Fibroblast of lung (primary cell): Measurements from ENCODE around the gene GDAP2. TPM values are rescaled to one million over a fixed set of nuclear protein-coding genes. Genes with fewer than 3 reads are reported as not detected.

Experiments
- DNase-seq, 2 donors: peaks; one replicate each; pipeline versions ENCODE4 v3.0.0 to v3.0.0-alpha.2; 2010; ENCODE audit warnings: low read depth in 2 of 2
- H2AFZ ChIP-seq: 2 replicates; pipeline ENCODE4 v1.5.1; 2012; ENCODE audit warnings: low read length, control low read depth, inconsistent platforms
- H3K27ac ChIP-seq: 2 replicates; pipeline ENCODE4 v1.5.1; 2011; ENCODE audit warnings: low read length, control low read depth; ENCODE audit not compliant: insufficient read depth
- H3K27me3 ChIP-seq: 2 replicates; pipeline ENCODE4 v1.5.1; 2011; ENCODE audit warnings: mild to moderate bottlenecking, low read length; ENCODE audit not compliant: control insufficient read depth, insufficient read depth
- H3K36me3 ChIP-seq: 2 replicates; pipeline ENCODE4 v1.5.1; 2011; ENCODE audit warnings: low read length; ENCODE audit not compliant: control insufficient read depth, insufficient read depth
- H3K4me1 ChIP-seq: 2 replicates; pipeline ENCODE4 v1.5.1; 2011; ENCODE audit warnings: low read length; ENCODE audit not compliant: control insufficient read depth, insufficient read depth; ENCODE audit errors: extremely low read depth
- H3K4me2 ChIP-seq: 2 replicates; pipeline ENCODE4 v1.5.1; 2011; ENCODE audit warnings: low read length, control low read depth; ENCODE audit not compliant: insufficient read depth; ENCODE audit errors: extremely low read depth
- H3K4me3 ChIP-seq, 4 experiments: fragments of 200-600 bp in 1 of 4; sonication (generic) in 1 of 4; replicated peaks in 1 of 4; 2 replicates each; pipeline ENCODE4 v1.5.1; 2011 to 2016; ENCODE audit warnings: low read length in 4 of 4, low read depth in 3 of 4, mild to moderate bottlenecking in 3 of 4, control low read depth in 2 of 4, inconsistent platforms in 1 of 4, mixed read lengths in 1 of 4; ENCODE audit not compliant: insufficient read depth in 1 of 4; ENCODE audit errors: control extremely low read depth in 1 of 4
- H3K79me2 ChIP-seq: 2 replicates; pipeline ENCODE4 v1.5.1; 2012; ENCODE audit warnings: mild to moderate bottlenecking, low read length, inconsistent platforms; ENCODE audit not compliant: control insufficient read depth, insufficient read depth
- H3K9ac ChIP-seq: 2 replicates; pipeline ENCODE4 v1.5.1; 2011; ENCODE audit warnings: mild to moderate bottlenecking, low read length, control low read depth; ENCODE audit not compliant: insufficient read depth
- H3K9me3 ChIP-seq: 2 replicates; pipeline ENCODE4 v1.5.1; 2012; ENCODE audit warnings: low read depth, low read length; ENCODE audit not compliant: control insufficient read depth, insufficient read depth
- H4K20me1 ChIP-seq: 2 replicates; pipeline ENCODE4 v1.5.1; 2011; ENCODE audit warnings: low read length; ENCODE audit not compliant: control insufficient read depth, insufficient read depth; ENCODE audit errors: extremely low read depth
- CTCF ChIP-seq, 2 donors: IDR thresholded peaks in 1 of 2; conservative IDR thresholded peaks in 1 of 2; 1 replicate in 1 of 2; 2 replicates in 1 of 2; pipeline ENCODE4 v1.5.1; 2011 to 2012; ENCODE audit warnings: low read length in 2 of 2, control low read depth in 1 of 2, inconsistent platforms in 1 of 2, low read depth in 1 of 2, mild to moderate bottlenecking in 1 of 2
- EZH2 ChIP-seq: IDR thresholded peaks from 2 replicates; pipeline ENCODE4 v1.5.1; 2012; ENCODE audit warnings: low read length, control low read depth, mild to moderate bottlenecking; ENCODE audit errors: missing control alignments
- polyA plus RNA-seq, 2 donors: library from polyadenylated mRNA; depleted of rRNA in 1 of 2; stranded (reverse) in 1 of 2; unstranded in 1 of 2; fragments of >200 nt; gene quantifications; 2 replicates each; pipeline ENCODE4 v1.2.1, GENCODE V29; 2011 to 2012; ENCODE audit warnings: missing spikeins in 1 of 2
- total RNA-seq: library from RNA; depleted of rRNA; stranded (reverse); fragments of >200 nt; gene quantifications from 2 replicates; pipeline ENCODE4 v1.2.1, GENCODE V29; 2014

Gene GDAP2
- total and polyA plus RNA-seq, 2 donors (not counting 1 experiment from before 2014, with no cell fraction given) = 16.2 to 29.7 TPM

- Histone ChIP-seq H4K20me1 (no peaks in the 10 kb centered on the region), H3K79me2 (no peaks in the 10 kb centered on the region), H3K9ac (no peak overlapping the region), H3K4me3 (no peak overlapping the region), H3K9me3 (no peaks in the 10 kb centered on the region), H3K4me2 (no peak overlapping the region), H3K27ac (no peak overlapping the region), H3K4me1 (no peaks in the 10 kb centered on the region), H2AFZ (no peak overlapping the region), H3K27me3 (no peaks in the 10 kb centered on the region), H3K36me3 (no peaks in the 10 kb centered on the region)
- no peak for DNase-seq
- no peak for TF ChIP-seq EZH2
- no peak for TF ChIP-seq CTCF (conservative IDR thresholded peaks at IDR 0.05 in 1 of 2, IDR thresholded peaks at IDR 0.05 in 1 of 2; ENCODE audit: low read depth in 1 of 2, low read length in 2 of 2)
Observed at GRCh38 chr1:117899801-117900200, 29.6 kb downstream of the GDAP2 start.

GRCh38 chr1:117897551-117897950, 31.9 kb downstream of the GDAP2 start:
- no peak overlapping the region for H2AFZ ChIP-seq
- no peaks in the 10 kb centered on the region for H3K79me2 ChIP-seq
- no peaks in the 10 kb centered on the region for H3K4me1 ChIP-seq
- H3K9ac ChIP-seq = no peak overlapping the region
- H3K27ac ChIP-seq = no peak overlapping the region
- no peaks in the 10 kb centered on the region for H3K9me3 ChIP-seq
- H4K20me1 ChIP-seq = no peaks in the 10 kb centered on the region
- DNase-seq = peak in 1 of 2 donors; percentile 5
- no peak overlapping the region for H3K4me2 ChIP-seq
- TF ChIP-seq CTCF (conservative IDR thresholded peaks at IDR 0.05 in 1 of 2, IDR thresholded peaks at IDR 0.05 in 1 of 2; ENCODE audit: low read depth in 1 of 2, low read length in 2 of 2) (no peak), EZH2 (no peak)
- H3K4me3 ChIP-seq = no peak overlapping the region
- H3K27me3 ChIP-seq = no peaks in the 10 kb centered on the region
- H3K36me3 ChIP-seq = no peaks in the 10 kb centered on the region

- H3K36me3 ChIP-seq = no peaks in the 10 kb centered on the region
- no peak for TF ChIP-seq EZH2
- TF ChIP-seq CTCF (conservative IDR thresholded peaks at IDR 0.05 in 1 of 2, IDR thresholded peaks at IDR 0.05 in 1 of 2; ENCODE audit: low read depth in 1 of 2, low read length in 2 of 2) = peak; percentile 70 to 77
- no peak overlapping the region for H3K4me3 ChIP-seq
- no peak overlapping the region for H2AFZ ChIP-seq
- no peaks in the 10 kb centered on the region for H3K79me2 ChIP-seq
- no peaks in the 10 kb centered on the region for H4K20me1 ChIP-seq
- no peak overlapping the region for H3K4me2 ChIP-seq
- peak; percentile 80 to 92 for DNase-seq
- H3K9ac ChIP-seq = no peak overlapping the region
- no peak overlapping the region for H3K27ac ChIP-seq
- no peaks in the 10 kb centered on the region for H3K9me3 ChIP-seq
- H3K4me1 ChIP-seq = no peaks in the 10 kb centered on the region
- H3K27me3 ChIP-seq = no peaks in the 10 kb centered on the region
Observed at GRCh38 chr1:117895482-117896114, 33.8 kb downstream of the GDAP2 start.
